Embryonic facial prominence (tissue), 1 donor: ENCODE results near the gene ADAMTS7.
"Not testable (repeated sequence)": the region's sequence is repeated elsewhere in the genome, so short reads cannot be mapped to it uniquely, and the experiment has no call there.

Experiments used
- DNase-seq: peaks from one replicate; pipeline ENCODE4 v3.0.0-alpha.2; 2016; ENCODE audit errors: extremely low spot score

ADAMTS7 gene

GRCh38 chr15:78766041-78766440 is 45.2 kb downstream of the ADAMTS7 start:
- DNase-seq: no peak

- DNase-seq: not testable (repeated sequence)
These were observed 46.0 kb downstream of the ADAMTS7 start for GRCh38 chr15:78765154-78765860.

- DNase-seq: not testable (repeated sequence)
These were observed 46.7 kb downstream of the ADAMTS7 start for GRCh38 chr15:78764340-78765153.

DNA sequence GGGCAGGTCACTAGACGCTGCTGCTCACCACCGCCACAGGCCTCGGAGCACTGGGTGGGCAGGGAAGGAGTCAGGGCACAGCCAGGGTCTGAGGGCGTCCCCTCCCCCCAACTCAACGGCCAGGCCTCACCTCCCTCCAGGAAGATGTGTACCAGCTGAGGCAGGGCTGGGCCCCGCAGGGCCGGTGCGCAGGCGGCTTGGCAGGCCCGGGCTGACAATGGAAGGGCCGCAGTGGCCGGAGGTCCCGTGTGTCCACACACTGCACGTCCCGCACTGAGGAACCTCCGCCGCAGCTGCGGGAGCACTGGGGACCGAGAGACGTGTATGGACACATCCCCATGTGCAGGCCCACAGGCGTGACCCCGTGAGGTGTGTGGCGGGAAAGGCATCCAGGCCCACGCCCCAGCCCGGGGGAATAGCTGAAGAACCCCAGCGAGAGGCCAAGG is 47.4 kb downstream of the ADAMTS7 start:
- DNase-seq: no peak

DNA sequence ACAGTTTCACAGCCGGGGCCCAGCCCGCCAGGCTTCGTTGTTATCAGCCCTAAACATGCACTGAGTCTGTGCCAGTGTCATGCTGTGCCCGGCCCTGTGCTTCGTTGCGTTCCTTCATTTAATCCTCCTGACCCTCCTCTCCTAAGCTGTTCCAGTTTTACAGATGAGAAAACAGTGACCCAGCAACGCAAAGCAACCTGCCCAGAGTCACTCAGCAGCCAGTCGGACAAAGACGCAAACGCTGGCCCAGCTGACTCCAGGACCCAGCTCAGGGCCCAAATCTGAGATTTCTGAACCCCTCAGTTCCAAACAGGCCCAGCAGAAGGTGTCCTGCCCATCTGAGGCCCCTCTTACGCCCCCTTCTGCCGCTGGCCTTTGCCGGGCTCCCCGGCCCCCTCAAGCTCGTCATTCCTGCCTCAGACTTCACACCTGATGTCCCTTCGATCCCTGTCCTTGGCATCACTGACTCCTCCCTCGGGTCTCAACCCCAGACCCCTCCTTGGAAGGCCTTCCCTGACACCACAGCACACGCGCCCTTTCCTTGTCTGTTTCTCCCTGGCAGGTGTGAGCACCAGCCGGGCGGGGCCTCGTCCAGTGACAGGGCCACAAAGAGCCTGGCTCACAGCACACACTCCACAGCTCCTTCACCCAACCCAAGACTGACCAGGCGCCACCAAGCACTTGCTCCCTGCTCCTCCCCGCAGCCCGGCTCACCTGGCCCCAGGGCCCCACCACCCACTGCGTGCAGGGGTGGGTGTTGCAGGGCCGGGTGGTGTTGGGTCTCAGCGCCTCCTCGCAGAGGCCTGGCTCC is 48.1 kb downstream of the ADAMTS7 start:
- DNase-seq: no peak

GRCh38 chr15:78762386-78762961 is 48.8 kb downstream of the ADAMTS7 start:
- not testable (repeated sequence) for DNase-seq

- DNase-seq: no peak
These were observed 49.3 kb downstream of the ADAMTS7 start for GRCh38 chr15:78761891-78762385.

- not testable (repeated sequence) for DNase-seq
These were observed 49.8 kb downstream of the ADAMTS7 start for GRCh38 chr15:78761475-78761874.

- no peak for DNase-seq
These were observed 50.2 kb downstream of the ADAMTS7 start for GRCh38 chr15:78761020-78761419.

- not testable (repeated sequence) for DNase-seq
These were observed 51.0 kb downstream of the ADAMTS7 start for GRCh38 chr15:78760091-78760882.

GRCh38 chr15:78759361-78759998 is 51.8 kb downstream of the ADAMTS7 start:
- not testable (repeated sequence) for DNase-seq

DNA sequence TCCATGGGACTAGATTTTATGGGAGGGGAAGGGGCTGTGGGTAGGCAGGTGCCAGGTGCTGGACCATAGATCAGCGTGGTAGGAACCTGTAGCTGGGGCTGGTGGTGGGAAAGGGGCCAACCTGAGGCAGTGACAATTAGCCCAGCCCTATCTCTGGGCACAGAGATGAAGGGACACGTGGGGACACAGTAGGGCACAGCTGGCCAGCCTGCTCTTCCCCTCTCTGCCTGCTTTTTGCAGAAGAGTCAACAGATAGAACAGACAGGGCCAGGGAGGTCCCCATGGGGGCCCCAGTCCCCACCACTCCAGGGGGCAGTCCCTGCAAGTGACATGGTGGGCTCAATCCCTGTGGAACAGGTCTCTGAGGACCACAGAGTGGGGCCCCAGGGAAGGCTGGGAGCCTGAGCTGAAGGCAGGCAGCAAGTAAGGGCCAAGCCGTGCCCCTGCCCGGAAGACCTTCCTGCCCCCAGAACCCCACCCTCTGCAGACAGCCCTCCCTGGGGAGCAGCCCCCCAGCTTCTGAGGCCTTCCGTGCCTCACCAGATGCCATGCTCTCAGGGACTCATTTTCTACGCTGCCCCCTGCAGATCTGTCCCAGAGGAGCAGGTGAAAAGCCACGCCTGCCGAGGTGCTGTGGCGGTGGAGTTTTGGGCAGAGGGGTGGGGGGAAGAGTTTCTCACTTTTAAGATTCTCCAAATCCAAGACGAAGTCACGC is 52.6 kb downstream of the ADAMTS7 start:
- not testable (repeated sequence) for DNase-seq

DNA sequence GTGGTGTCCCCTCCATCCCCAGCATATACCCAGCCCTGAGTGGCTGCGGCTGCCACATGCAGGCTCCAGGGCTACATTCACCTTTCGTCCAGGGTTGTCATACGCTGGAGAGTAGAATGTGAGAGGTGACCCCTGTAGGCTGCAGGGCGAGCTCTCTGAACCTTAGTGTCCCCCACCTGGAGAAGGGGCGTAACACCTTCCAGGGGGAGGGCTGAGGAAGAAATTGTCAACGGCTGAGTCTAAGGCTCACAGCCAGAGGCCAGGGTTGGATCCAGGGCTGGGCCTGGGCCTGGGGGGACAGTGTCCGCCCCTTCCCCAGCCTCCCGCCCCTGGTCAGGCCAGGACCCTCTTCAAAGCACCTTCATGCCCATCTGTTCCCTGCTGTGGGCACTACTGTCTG is 53.2 kb downstream of the ADAMTS7 start:
- DNase-seq: not testable (repeated sequence)

DNA sequence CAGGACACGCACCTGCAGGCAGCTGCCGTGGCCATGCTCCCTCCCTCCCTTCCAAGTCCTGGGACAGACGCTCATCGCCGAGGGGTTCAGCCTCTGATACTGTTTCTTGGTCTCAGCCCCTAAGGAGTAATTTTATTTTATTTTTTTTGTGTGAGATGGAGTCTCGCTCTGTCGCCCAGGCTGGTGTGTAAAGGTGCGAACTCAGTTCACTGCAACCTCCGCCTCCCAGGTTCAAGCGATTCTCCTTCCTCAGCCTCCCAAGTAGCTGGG is 53.7 kb downstream of the ADAMTS7 start:
- no peak for DNase-seq

DNA sequence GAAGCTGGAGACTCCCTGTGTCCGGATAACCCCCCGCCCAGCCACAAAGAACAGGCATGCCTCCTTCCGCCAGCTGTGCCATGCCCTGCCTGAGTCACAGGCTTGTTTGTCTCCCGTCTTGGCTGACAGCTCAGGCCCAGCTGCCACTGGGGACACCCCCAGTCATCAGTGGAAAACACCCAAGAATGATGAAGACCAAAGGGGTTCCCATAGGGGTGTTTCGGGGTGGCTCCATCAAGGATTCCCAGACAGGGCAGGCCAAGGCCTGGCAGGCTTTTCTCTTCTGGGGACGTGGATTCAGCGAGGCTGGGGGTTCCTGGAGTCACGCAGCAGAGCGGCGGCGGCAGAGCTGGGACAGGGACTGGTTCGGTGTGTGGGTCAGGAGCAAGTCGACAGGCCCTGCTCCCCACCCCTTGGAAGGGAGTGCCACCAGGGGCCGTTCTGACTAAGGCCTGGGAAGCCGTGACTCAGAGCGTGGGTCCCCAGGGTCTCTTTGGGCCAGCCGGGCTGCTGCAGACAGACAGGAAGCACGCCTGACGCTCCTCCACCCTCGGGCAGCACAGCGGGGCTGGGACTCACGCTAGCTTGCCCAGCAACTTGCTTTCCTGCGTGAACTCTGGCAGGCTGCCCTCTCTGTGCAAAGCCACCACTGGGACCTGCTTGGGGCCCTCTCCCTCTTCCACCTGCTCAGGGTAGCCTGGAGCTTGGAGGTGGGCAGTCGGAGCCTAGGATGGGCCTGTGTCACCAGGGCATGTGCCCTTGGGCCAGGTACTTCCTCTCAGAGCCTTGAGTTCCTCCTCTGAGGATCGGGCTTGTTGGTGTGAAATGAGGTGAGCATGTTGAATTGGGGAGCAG is 54.3 kb downstream of the ADAMTS7 start:
- not testable (repeated sequence) for DNase-seq

- DNase-seq: not testable (repeated sequence)
These were observed 55.2 kb downstream of the ADAMTS7 start for GRCh38 chr15:78755900-78756591.

GRCh38 chr15:78754637-78755280 is 56.5 kb downstream of the ADAMTS7 start:
- not testable (repeated sequence) for DNase-seq
